NCI-H2107 (cell line): ENCODE measurements around the gene LMOD1.
A peak's percentile ranks its signal among the peaks of the same experiment; 100 is the strongest.
"Not testable (repeated sequence)": the region's sequence is repeated elsewhere in the genome, so short reads cannot be mapped to it uniquely, and the experiment has no call there.

ENCODE experiments used
- DNase-seq: peaks from one replicate; lab custom pipeline; 2025; lab: John Stamatoyannopoulos, UW

The LMOD1 gene

DNA sequence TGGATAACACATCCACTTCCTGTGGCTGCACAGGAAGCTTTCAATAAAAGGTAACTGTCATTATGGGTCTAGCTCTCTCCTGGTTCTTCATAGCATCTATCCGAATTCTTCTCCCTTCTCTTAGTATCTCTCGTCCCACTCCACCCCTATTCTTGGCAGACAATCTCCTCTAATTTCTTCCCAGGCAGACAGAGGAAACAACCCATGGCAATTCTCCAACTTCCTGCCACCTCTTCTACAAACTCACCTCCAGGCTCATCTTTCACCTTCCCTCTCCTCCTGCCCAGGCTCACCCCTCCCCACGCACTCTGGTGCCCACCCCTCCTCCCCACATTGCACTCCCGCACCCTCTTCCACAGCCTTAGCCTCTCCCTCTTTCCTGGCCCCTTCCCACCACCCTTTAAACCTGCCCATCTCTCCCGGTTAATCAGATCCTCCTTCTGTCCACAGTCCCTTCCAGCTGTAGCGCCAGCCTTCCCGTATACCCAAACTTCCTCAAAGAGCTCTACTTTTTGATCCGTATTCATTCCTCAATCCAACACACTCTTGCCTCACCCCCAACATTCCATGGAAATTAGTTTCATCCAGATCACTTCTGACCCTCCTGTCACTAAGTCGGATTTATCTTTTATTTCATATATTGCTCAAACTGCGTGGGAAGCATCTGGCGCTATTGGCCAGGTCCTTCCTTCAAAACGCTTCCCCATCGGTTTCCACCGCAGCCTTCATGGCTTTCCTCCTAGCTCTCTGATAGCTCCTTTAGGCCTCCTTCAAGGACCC, 31.7 kb downstream of the LMOD1 start:
- DNase-seq, result no peak

- no peak for DNase-seq
These were observed 33.5 kb downstream of the LMOD1 start for GRCh38 chr1:201912832-201913231.

GRCh38 chr1:201911826-201912571, 34.3 kb downstream of the LMOD1 start:
- no peak for DNase-seq

DNA sequence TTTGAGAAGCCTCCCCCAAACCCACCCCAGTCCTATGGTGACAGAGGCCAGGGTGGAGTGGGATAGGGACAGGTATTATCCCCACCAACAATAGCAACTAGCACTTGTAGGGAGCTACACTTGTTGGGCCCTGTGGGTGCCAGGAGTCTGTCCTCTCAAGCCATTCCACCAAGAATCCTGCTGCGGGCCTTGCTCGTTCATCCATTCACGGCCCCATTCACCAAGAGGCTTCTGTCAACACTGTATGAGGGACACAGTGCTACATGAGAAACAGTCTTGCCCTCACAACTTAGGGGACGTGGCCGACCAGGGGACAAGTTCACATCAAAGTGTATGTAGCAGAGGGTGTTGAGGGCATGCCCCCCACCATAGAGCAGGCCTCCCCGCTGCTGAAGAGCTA, 38.7 kb downstream of the LMOD1 start:
- DNase-seq, result no peak

GRCh38 chr1:201906336-201906735, 40.0 kb downstream of the LMOD1 start:
- no peak for DNase-seq

DNA sequence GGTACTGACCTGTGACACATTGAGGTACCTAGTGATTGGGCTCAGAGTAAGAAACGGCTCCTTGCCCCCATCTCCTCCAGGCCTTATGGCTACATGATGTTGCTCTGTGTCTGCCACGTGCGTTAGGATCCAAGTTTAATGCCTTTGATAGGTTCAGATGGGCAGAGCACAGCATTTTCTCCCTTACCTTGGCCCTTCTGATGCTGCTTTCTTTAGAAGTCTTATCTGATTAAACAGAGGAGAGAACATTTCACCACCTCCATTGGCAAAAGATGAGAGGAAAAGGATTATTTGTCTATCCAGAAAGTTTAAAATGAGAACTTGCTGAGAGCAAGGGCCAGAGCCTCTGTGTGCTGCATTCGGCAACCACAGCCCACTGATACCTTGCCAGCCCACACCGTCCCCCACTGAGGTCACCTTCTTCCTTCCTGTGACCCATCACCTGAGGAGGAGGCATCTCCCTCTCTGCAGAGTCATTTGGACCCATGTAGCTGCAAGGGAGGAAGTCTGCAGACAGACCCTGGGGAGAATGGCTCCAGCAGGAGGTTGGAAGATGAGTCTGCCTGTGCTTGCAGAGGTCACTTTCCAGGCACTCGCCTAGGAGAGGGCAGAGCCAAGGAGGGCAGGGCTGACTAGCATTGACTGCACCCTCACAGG, 41.0 kb downstream of the LMOD1 start:
- no peak for DNase-seq

DNA sequence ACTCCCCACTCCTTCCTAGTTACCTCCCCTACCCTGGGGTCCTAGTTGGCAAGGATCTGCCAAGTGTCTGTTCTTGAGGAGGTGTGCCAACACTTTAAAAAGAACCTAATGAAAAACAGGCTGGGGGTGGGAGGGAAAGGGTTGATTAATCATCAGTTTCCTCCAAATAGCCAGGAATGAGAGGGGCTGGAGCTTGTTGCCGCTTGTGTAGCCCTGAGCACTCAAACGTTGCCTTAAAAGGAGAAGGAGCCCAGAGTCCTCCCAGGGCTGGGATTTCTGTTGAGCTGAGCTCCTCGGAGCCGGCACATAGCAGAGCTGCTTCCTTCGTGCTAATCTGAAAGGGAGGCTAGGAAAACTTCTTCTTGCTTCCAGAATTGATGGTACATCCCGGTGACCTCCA, 41.8 kb downstream of the LMOD1 start:
- no peak for DNase-seq

- DNase-seq, result no peak
These were observed 43.2 kb downstream of the LMOD1 start for GRCh38 chr1:201903135-201903534.

GRCh38 chr1:201902198-201902597, 44.1 kb downstream of the LMOD1 start:
- DNase-seq, result no peak

DNA sequence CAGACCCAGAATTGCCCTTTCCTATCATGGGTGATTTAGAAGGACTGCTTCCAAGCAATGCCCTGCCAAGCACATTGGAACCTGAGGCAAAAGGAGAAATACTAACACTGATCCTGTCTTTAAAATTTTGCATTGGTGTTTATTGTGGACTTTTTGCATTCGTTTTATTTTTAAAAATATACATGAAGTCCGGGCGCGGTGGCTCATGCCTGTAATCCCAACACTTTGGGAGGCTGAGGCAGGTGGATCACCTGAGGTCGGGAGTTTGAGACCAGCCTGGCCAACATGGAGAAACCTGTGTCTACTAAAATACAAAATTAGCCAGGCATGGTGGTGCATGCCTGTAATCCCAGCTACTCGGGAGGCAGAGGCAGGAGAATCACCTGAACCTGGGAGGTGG, 45.3 kb downstream of the LMOD1 start:
- DNase-seq, result not testable (repeated sequence)

GRCh38 chr1:201900476-201900875, 45.9 kb downstream of the LMOD1 start:
- no peak for DNase-seq

GRCh38 chr1:201899683-201900429, 46.5 kb downstream of the LMOD1 start:
- DNase-seq, result no peak

DNA sequence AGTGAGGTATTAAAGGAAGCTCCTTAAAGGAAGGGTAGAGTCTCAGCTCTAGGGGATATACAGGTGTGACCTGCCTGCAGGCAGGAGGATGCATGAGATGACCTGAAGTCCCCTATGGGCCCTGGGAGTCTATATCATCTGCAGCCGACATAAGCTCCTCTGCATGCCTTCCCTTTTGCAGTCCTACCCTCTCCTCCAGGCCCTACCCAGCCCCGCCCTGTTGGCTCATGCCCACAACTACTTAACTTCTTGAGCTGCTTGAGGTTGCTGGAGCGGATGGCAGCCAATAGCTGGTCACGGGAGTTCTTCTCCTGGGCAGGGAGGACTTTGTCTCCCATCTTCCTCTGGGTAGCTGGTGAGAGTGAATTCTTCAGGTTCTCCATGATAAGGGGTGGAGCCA, 47.4 kb downstream of the LMOD1 start:
- DNase-seq, result no peak

DNA sequence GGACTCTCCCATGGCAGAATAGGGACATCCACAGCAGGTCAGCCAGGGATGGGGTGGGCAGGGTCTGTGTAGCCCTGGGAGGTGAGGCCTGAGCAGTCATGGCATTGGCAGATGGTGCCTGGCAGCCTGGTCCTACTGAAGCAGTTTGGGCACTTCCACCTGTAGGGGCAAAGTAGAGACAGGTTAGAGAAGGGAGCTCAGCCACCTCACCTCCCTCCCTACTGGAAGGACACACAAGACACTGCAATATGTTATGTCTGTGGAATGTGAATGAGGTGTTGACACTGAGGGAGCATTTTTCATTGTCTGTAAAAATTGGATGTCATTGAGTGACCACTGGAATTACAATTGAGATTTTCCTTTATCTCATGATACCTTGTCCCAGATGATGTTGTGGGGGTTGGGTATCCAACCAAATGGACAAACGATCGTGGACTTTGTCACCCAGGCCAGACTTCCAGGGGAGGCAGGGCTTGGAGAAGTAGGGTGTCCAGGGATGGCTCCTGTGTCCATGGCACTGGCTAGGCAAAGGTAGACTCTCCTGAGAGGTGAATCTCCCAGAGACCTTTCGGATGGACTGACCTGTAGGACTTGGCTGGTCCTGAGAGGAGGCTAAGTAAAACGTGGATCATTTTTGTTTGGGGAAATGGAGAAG, 48.0 kb downstream of the LMOD1 start:
- DNase-seq, result no peak

DNA sequence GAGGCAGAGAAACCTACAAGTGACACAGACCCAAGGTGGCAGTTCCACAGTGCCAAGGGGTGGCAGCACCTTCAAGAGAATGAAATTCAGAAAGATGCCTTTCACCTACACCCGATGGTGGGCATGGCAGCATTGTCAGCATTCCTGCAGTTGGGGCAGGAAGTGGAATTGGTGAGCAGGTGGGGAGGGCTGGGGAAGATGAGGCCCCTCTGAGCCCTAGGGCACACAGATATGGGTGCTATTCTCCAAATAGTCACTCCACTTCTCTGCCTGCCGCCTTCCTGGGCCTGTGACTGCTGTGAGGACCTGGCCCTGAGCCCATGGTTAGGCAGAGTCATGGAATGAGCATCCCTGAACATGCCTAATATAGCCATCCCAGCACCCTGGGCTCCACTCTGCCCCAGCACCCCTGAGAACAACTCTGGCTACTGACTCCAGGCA, 49.4 kb downstream of the LMOD1 start:
- DNase-seq, result no peak

GRCh38 chr1:201895913-201896807, 50.2 kb downstream of the LMOD1 start:
- peak; percentile 91 for DNase-seq

DNA sequence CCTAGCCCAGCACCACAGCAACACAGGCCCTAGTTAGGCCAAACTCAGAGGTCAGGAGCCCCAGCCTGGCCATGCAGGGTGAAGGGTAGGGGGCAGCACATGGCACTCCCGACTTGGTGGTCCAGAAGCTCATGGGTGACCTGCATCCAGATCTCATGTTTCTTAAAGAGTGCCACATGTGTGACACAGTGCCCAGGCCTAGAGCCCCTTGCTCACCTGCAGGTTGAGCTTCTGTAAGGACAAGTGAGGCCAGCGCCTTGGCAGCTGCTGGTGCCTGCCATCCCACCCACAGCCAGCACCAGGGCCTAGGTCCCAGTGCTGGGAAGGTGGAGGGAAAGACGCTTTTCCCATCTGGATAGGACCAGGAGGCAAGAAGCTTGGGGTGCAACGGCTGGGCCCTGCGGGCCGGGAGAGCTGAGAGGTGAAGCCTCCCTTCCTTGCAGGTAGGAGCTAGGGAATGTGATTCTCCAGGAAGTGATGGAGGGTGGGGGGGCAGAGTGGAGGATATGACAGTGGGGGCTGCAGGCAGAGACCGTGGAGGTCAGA, 51.2 kb downstream of the LMOD1 start:
- no peak for DNase-seq

DNA sequence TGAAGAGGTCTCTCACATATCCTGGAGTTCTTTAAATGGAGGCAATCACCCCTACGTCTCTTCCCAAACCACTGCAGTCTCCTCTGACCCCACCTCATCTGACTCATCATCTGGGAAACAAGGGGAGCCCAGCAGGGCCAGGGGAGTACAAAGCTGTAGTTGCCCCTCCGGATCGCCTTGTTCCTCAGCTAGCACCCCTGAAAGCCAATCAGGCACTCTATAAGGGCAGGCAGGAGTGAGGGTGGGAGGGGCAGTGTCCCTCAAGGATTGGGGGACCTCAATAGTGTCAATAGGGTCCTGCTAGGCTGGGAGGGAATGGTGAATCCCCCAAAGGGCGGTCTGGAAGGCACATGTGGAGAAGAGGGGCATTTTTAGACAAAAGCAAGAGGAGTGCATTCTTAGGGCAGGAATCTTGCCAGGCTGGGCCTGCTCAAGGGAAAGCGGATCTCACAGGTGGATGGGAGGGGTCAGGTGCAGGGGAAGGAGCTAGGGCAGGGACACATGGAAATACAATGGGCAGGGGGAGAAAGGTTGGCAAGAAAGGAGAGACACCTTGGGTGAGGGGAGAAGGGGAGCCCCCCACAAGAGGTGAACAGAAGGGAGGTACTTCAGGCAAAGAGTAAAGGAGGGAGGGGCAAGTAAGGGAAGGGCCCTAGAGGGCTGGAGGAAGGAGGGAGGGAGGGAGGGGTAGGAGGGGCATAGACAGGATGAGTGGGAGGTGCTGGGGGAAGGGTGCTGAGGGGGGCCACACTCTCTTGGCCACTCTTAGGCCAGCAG, 51.8 kb downstream of the LMOD1 start:
- no peak for DNase-seq

GRCh38 chr1:201893431-201893830, 52.9 kb downstream of the LMOD1 start:
- no peak for DNase-seq

DNA sequence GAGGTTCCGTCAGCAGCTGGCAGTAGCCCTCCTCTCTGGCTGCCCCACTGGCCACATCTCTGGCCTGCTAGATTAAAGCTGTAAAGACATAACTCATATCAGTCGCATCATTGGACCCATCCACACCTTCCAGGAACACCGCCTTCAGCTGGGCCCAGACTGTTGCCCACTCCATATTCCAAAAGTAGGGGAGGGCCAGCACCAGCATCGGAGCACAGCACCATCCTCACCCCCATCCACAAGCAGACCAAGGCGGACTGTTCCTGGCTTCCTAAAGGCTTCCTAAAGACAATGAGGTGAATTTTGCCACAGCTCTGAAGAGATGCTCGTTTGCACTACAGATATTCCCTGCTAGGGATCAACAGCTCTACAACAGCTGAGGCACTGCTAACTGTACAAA, 54.1 kb downstream of the LMOD1 start:
- no peak for DNase-seq
